HUES48 (cell line): ENCODE results near the gene GPRIN1.
"Not testable (repeated sequence)": the region's sequence is repeated elsewhere in the genome, so short reads cannot be mapped to it uniquely, and the experiment has no call there.

Experiments
- H3K27ac ChIP-seq: one replicate; pipeline ENCODE4 v1.7.0; 2013; ENCODE audit warnings: low read depth, low read length, inconsistent platforms
- H3K27me3 ChIP-seq: 2 replicates; pipeline ENCODE4 v1.6.1; 2013; ENCODE audit warnings: mild to moderate bottlenecking, low read length; ENCODE audit not compliant: control insufficient read depth, insufficient read depth
- H3K36me3 ChIP-seq: 2 replicates; pipeline ENCODE4 v1.6.1; 2013; ENCODE audit warnings: low read length; ENCODE audit not compliant: control insufficient read depth, insufficient read depth
- H3K4me1 ChIP-seq: 2 replicates; pipeline ENCODE4 v1.6.1; 2013; ENCODE audit warnings: mild to moderate bottlenecking, low read length; ENCODE audit not compliant: control insufficient read depth, insufficient read depth
- H3K4me3 ChIP-seq: 2 replicates; pipeline ENCODE4 v1.5.1; 2013; ENCODE audit warnings: mild to moderate bottlenecking, low read depth, low read length
- H3K9ac ChIP-seq: 2 replicates; pipeline ENCODE4 v1.6.1; 2013; ENCODE audit warnings: mild to moderate bottlenecking, low read depth, low read length, moderate library complexity
- H3K9me3 ChIP-seq: 2 replicates; pipeline ENCODE4 v1.6.1; 2013; ENCODE audit warnings: low read length; ENCODE audit not compliant: control insufficient read depth, insufficient read depth

Gene GPRIN1

GRCh38 chr5:176596069-176596644 is 13.8 kb downstream of the GPRIN1 start:
- no peak overlapping the region for H3K4me3 ChIP-seq

GRCh38 chr5:176595386-176595943 is 14.5 kb downstream of the GPRIN1 start:
- Histone ChIP-seq H3K36me3 (peaks cover 9% of the 10 kb centered on the region), H3K4me3 (no peak overlapping the region), H3K9me3 (0 out of 2 replicates have a peak, but pooled peaks cover 12% of the 10 kb centered on the region), H3K9ac (no peak overlapping the region), H3K4me1 (no peaks in the 10 kb centered on the region), H3K27me3 (peaks cover 6% of the 10 kb centered on the region; the same call in 1 of the 2 replicates), H3K27ac (no peak overlapping the region)

More at GRCh38 chr5:176596069-176596644, 13.8 kb downstream of the GPRIN1 start:
- Histone ChIP-seq H3K9me3 (0 out of 2 replicates have a peak, but pooled peaks cover 12% of the 10 kb centered on the region), H3K4me1 (no peaks in the 10 kb centered on the region), H3K27me3 (peaks cover 6% of the 10 kb centered on the region; the same call in 1 of the 2 replicates), H3K36me3 (peaks cover 9% of the 10 kb centered on the region), H3K9ac (no peak overlapping the region), H3K27ac (no peak overlapping the region)

GRCh38 chr5:176594554-176594953 is 15.4 kb downstream of the GPRIN1 start:
- Histone ChIP-seq H3K9me3 (0 out of 2 replicates have a peak, but pooled peaks cover 12% of the 10 kb centered on the region), H3K4me3 (no peak overlapping the region), H3K27ac (no peak overlapping the region), H3K36me3 (peaks cover 9% of the 10 kb centered on the region), H3K9ac (no peak overlapping the region), H3K27me3 (peaks cover 6% of the 10 kb centered on the region; the same call in 1 of the 2 replicates), H3K4me1 (no peaks in the 10 kb centered on the region)

- no peaks in the 10 kb centered on the region for H3K4me1 ChIP-seq
- no peak overlapping the region for H3K9ac ChIP-seq
- H3K9me3 ChIP-seq: 0 out of 2 replicates have a peak, but pooled peaks cover 11% of the 10 kb centered on the region
- peaks cover 6% of the 10 kb centered on the region; the same call in 1 of the 2 replicates for H3K27me3 ChIP-seq
- H3K36me3 ChIP-seq: no peaks in the 10 kb centered on the region
- no peak overlapping the region for H3K4me3 ChIP-seq
- H3K27ac ChIP-seq: no peak overlapping the region
Observed at GRCh38 chr5:176593273-176593869, 16.6 kb downstream of the GPRIN1 start.

- H3K4me3 ChIP-seq: no peak overlapping the region
- H3K9ac ChIP-seq: no peak overlapping the region
- H3K27ac ChIP-seq: no peak overlapping the region
- 0 out of 2 replicates have a peak, but pooled peaks cover 9% of the 10 kb centered on the region for H3K9me3 ChIP-seq
- H3K4me1 ChIP-seq: no peaks in the 10 kb centered on the region
- H3K36me3 ChIP-seq: no peaks in the 10 kb centered on the region
- H3K27me3 ChIP-seq: peaks cover 3% of the 10 kb centered on the region; the same call in 1 of the 2 replicates
Observed at GRCh38 chr5:176592573-176592972, 17.4 kb downstream of the GPRIN1 start.

- H3K27me3 ChIP-seq, H3K9ac ChIP-seq, H3K4me1 ChIP-seq, H3K27ac ChIP-seq, H3K36me3 ChIP-seq, H3K9me3 ChIP-seq, H3K4me3 ChIP-seq: not testable (repeated sequence)
Observed at GRCh38 chr5:176591667-176592066, 18.3 kb downstream of the GPRIN1 start.

GRCh38 chr5:176590035-176590717 is 19.8 kb downstream of the GPRIN1 start:
- Histone ChIP-seq H3K27ac (no peak overlapping the region), H3K9me3 (0 out of 2 replicates have a peak, but pooled peaks cover 4% of the 10 kb centered on the region), H3K9ac (no peak overlapping the region)

GRCh38 chr5:176589039-176589769 is 20.8 kb downstream of the GPRIN1 start:
- H3K27ac ChIP-seq: no peak overlapping the region
- H3K36me3 ChIP-seq: no peaks in the 10 kb centered on the region
- 0 out of 2 replicates have a peak, but pooled peaks cover 4% of the 10 kb centered on the region for H3K9me3 ChIP-seq
- H3K4me1 ChIP-seq: no peaks in the 10 kb centered on the region
- no peak overlapping the region for H3K4me3 ChIP-seq
- H3K27me3 ChIP-seq: no peaks in the 10 kb centered on the region
- no peak overlapping the region for H3K9ac ChIP-seq

More at GRCh38 chr5:176590035-176590717, 19.8 kb downstream of the GPRIN1 start:
- H3K27me3 ChIP-seq: no peaks in the 10 kb centered on the region
- no peaks in the 10 kb centered on the region for H3K36me3 ChIP-seq
- no peak overlapping the region for H3K4me3 ChIP-seq
- H3K4me1 ChIP-seq: no peaks in the 10 kb centered on the region

GRCh38 chr5:176588297-176588696 is 21.7 kb downstream of the GPRIN1 start:
- Histone ChIP-seq H3K9ac (no peak overlapping the region), H3K4me1 (no peaks in the 10 kb centered on the region), H3K4me3 (no peak overlapping the region), H3K27me3 (no peaks in the 10 kb centered on the region), H3K36me3 (no peaks in the 10 kb centered on the region), H3K9me3 (0 out of 2 replicates have a peak, but pooled peaks cover 4% of the 10 kb centered on the region), H3K27ac (no peak overlapping the region)

GRCh38 chr5:176587398-176587797 is 22.6 kb downstream of the GPRIN1 start:
- H3K27ac ChIP-seq: no peak overlapping the region
- H3K4me3 ChIP-seq: no peak overlapping the region
- H3K36me3 ChIP-seq: no peaks in the 10 kb centered on the region
- H3K9me3 ChIP-seq: 0 out of 2 replicates have a peak, but pooled peaks cover 3% of the 10 kb centered on the region
- no peaks in the 10 kb centered on the region for H3K4me1 ChIP-seq
- no peak overlapping the region for H3K9ac ChIP-seq
- no peaks in the 10 kb centered on the region for H3K27me3 ChIP-seq
